Thyroid gland (tissue), 4 donors: ENCODE results near the gene THBS1.

Experiments
- CTCF ChIP-seq, 6 experiments: fragments of 200-600 bp in 3 of 6; fragments of 450-650 bp in 3 of 6; sonication (generic) in 3 of 6; IDR thresholded peaks; one replicate each; pipeline ENCODE4 v1.5.1; 2016 to 2019; ENCODE audit warnings: antibody characterized with exemption in 6 of 6, mild to moderate bottlenecking in 2 of 6, inconsistent platforms in 1 of 6, moderate library complexity in 1 of 6
- POLR2A ChIP-seq, 2 donors: fragments of 450-650 bp; IDR thresholded peaks; one replicate each; pipeline ENCODE4 v1.6.1; 2017; ENCODE audit warnings: antibody characterized with exemption in 2 of 2, mild to moderate bottlenecking in 2 of 2, moderate library complexity in 1 of 2

- TF ChIP-seq POLR2A (IDR thresholded peaks at IDR 0.05) (no peak), CTCF (IDR thresholded peaks at IDR 0.05) (no peak)
Observed at GRCh38 chr15:39552556-39552955, 28.3 kb upstream of the THBS1 start.
